DOHH2 (cell line): ENCODE results near the gene HECW1.
A peak's percentile ranks its signal among the peaks of the same experiment; 100 is the strongest.

Source experiments
- CTCF ChIP-seq: fragments of 200-600 bp; sonication (generic); IDR thresholded peaks from one replicate; pipeline ENCODE4 v1.5.1; 2014; ENCODE audit warnings: antibody characterized with exemption, mild to moderate bottlenecking, low read depth, low read length; ENCODE audit not compliant: poor library complexity, severe bottlenecking
- EZH2phosphoT487 ChIP-seq: fragments of 200-600 bp; sonication (generic); IDR thresholded peaks from 2 replicates; pipeline ENCODE4 v1.6.1; 2017; ENCODE audit warnings: borderline replicate concordance, mild to moderate bottlenecking, antibody characterized with exemption, low read length, moderate library complexity, mixed read lengths

DNA sequence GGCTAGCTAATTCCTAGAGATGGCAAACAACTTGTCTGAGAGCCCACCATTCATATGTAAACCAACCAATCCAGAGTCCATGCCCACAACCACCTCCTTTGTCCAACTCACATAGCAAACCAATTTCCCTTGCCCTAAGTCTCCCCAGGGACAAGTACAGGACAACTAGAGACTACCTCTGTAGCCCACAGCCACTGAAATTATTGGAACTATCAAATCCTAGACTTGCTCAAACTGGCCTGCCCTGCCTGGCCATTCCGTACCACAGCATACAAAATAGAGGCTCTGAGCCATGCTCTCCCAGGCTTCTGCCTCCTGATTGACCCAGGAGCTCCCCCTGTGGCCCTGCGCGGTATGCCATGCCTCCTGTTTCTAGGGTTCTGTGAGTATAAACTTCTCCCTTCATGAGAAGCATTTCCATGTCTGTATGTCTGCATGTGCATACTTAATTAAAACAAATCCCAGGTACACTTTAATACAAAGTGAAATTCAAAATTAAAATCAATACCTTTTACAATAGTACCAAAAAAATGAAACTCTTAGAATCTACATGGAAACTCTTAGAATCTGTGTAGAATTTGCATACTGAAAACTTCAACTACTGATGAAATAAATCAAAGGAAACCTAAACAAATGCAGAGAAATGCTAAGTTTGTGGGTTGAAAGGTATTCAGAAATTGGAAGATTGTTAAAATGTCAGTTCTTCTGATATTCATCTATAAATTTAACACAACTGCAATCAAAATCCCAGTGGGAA lies 4.0 kb upstream of the HECW1 start:
- TF ChIP-seq CTCF, result peak; percentile 92
- no peak for TF ChIP-seq EZH2phosphoT487
